Renal cortex interstitium (tissue), 11 donors: ENCODE measurements around the gene CRYGB. TPM values are rescaled to one million over a fixed set of nuclear protein-coding genes. Genes with fewer than 3 reads are reported as not detected.
"Not testable (repeated sequence)": the region's sequence is repeated elsewhere in the genome, so short reads cannot be mapped to it uniquely, and the experiment has no call there.

Experiments used
- DNase-seq, 11 donors: peaks; one replicate each; pipeline ENCODE4 v3.0.0-alpha.2; 2013; ENCODE audit warnings: low read depth in 9 of 11, low spot score in 4 of 11; ENCODE audit errors: extremely low read depth in 1 of 11
- polyA plus RNA-seq, 3 donors: library from polyadenylated mRNA; unstranded; fragments of 120-200 nt; gene quantifications; one replicate each; pipeline ENCODE4 v1.2.1, GENCODE V29; 2013; ENCODE audit not compliant: insufficient read length in 3 of 3

Gene CRYGB
- polyA plus RNA-seq, 3 donors, result not detected

- no peak for DNase-seq
Observed at GRCh38 chr2:208156439-208156838, 10.5 kb upstream of the CRYGB start.

GRCh38 chr2:208153156-208153555 is 7.2 kb upstream of the CRYGB start:
- DNase-seq, result no peak

- no peak for DNase-seq
Observed at GRCh38 chr2:208150956-208151355, 5.0 kb upstream of the CRYGB start.

GRCh38 chr2:208150094-208150493 is 4.1 kb upstream of the CRYGB start:
- DNase-seq, result no peak

- DNase-seq, result no peak
Observed at GRCh38 chr2:208148803-208149202, 2.8 kb upstream of the CRYGB start.

- DNase-seq, result no peak
Observed at GRCh38 chr2:208147759-208148158, 1.8 kb upstream of the CRYGB start.

GRCh38 chr2:208147008-208147407 is 1.1 kb upstream of the CRYGB start:
- no peak for DNase-seq

- DNase-seq, result no peak
Observed at GRCh38 chr2:208142925-208143799, 2.8 kb downstream of the CRYGB start.

GRCh38 chr2:208142240-208142924 is 3.6 kb downstream of the CRYGB start:
- peak in 1 of 11 donors; percentile 12 for DNase-seq

- DNase-seq, result no peak
Observed at GRCh38 chr2:208139447-208139846, 6.5 kb downstream of the CRYGB start.

GRCh38 chr2:208138334-208138733 is 7.6 kb downstream of the CRYGB start:
- not testable (repeated sequence) for DNase-seq

GRCh38 chr2:208136716-208137094 is 9.3 kb downstream of the CRYGB start:
- no peak for DNase-seq

GRCh38 chr2:208135794-208136715 is 9.9 kb downstream of the CRYGB start:
- no peak for DNase-seq

GRCh38 chr2:208134928-208135586 is 10.9 kb downstream of the CRYGB start:
- no peak for DNase-seq

GRCh38 chr2:208130712-208131110 is 15.2 kb downstream of the CRYGB start:
- no peak for DNase-seq

GRCh38 chr2:208129744-208130711 is 15.9 kb downstream of the CRYGB start, which contains the start of gene CRYGC:
Gene CRYGC, minus strand, starts transcription at chr2:208129828. Its CDS starts 36 bp downstream, at chr2:208129792.
- no peak for DNase-seq

GRCh38 chr2:208128136-208128535 is 17.8 kb downstream of the CRYGB start:
- DNase-seq, result no peak

- no peak for DNase-seq
Observed at GRCh38 chr2:208127090-208127489, 18.9 kb downstream of the CRYGB start.
